Measurements from ENCODE around the gene ZNF516. TPM values are rescaled to one million over a fixed set of nuclear protein-coding genes. Genes with fewer than 3 reads are reported as not detected.

Gene ZNF516
- total RNA-seq, 1 experiment from 2014 or later: 28.3 TPM

GRCh38 chr18:76314496-76314895 lies 180.5 kb downstream of the ZNF516 start:
- no peak overlapping the region for H3K27ac Mint-ChIP-seq (ENCODE audit: low read depth, unreplicated experiment)

DNA sequence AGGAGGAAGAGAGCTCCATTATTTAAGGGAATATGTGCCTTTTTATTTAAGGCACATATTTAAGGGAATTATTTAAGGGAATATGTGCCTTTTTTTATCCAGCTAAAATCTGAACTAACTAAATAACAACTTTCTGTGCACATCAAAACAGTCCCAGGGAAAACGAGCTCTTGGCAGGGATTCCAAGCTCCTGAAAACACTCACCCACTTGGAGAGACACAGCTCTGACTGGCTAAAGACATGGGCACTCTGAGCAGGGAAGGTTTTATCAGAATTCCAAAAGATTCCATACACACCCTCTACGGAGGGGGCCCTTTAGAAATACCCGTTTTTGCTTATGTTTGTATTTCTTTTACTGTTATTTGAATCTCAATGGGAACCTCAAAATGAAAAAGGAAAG lies 181.0 kb downstream of the ZNF516 start:
- no peaks in the 10 kb centered on the region for H3K27me3 Mint-ChIP-seq (ENCODE audit: insufficient read depth, unreplicated experiment)
- H3K27ac Mint-ChIP-seq (ENCODE audit: low read depth, unreplicated experiment): no peak overlapping the region
- intact Hi-C loops (cut with micrococcal nuclease): no loop called here
- H3K4me3 Mint-ChIP-seq (ENCODE audit: unreplicated experiment): no peak overlapping the region
- TF ChIP-seq, protein P1, sequence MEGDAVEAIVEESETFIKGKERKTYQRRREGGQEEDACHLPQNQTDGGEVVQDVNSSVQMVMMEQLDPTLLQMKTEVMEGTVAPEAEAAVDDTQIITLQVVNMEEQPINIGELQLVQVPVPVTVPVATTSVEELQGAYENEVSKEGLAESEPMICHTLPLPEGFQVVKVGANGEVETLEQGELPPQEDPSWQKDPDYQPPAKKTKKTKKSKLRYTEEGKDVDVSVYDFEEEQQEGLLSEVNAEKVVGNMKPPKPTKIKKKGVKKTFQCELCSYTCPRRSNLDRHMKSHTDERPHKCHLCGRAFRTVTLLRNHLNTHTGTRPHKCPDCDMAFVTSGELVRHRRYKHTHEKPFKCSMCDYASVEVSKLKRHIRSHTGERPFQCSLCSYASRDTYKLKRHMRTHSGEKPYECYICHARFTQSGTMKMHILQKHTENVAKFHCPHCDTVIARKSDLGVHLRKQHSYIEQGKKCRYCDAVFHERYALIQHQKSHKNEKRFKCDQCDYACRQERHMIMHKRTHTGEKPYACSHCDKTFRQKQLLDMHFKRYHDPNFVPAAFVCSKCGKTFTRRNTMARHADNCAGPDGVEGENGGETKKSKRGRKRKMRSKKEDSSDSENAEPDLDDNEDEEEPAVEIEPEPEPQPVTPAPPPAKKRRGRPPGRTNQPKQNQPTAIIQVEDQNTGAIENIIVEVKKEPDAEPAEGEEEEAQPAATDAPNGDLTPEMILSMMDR (IDR thresholded peaks at IDR 0.05; ENCODE audit: unreplicated experiment): no peak
- H3K9me3 Mint-ChIP-seq (ENCODE audit: unreplicated experiment): no peaks in the 10 kb centered on the region
- BruUV-seq (replicated peaks): no TSS peak
- no peak for DNase-seq (ENCODE audit: unreplicated experiment)
- H3K36me3 Mint-ChIP-seq (ENCODE audit: insufficient read depth, unreplicated experiment): no peaks in the 10 kb centered on the region
- POLR2A ChIA-PET: interaction anchor here (0.6 kb wide), 1 partner anchor 503 kb away, joined by 3 read pairs; no protein-coding TSS in a partner anchor
- no peaks in the 10 kb centered on the region for H3K4me1 Mint-ChIP-seq (ENCODE audit: insufficient read depth, unreplicated experiment)
- CTCF ChIA-PET: interaction anchor here (0.6 kb wide), 1 partner anchor 37 kb away, joined by 3 read pairs; no protein-coding TSS in a partner anchor

More at GRCh38 chr18:76314496-76314895, 180.5 kb downstream of the ZNF516 start:
- POLR2A ChIA-PET: interaction anchor here (0.6 kb wide), 1 partner anchor 504 kb away, joined by 3 read pairs; no protein-coding TSS in a partner anchor
- Mint-ChIP-seq H3K27me3 (ENCODE audit: insufficient read depth, unreplicated experiment) (no peaks in the 10 kb centered on the region), H3K4me3 (ENCODE audit: unreplicated experiment) (no peak overlapping the region), H3K9me3 (ENCODE audit: unreplicated experiment) (no peaks in the 10 kb centered on the region), H3K4me1 (ENCODE audit: insufficient read depth, unreplicated experiment) (no peaks in the 10 kb centered on the region), H3K36me3 (ENCODE audit: insufficient read depth, unreplicated experiment) (no peaks in the 10 kb centered on the region)
- DNase-seq (ENCODE audit: unreplicated experiment): no peak
- intact Hi-C loops (cut with micrococcal nuclease): no loop called here
- BruUV-seq (replicated peaks): no TSS peak
- CTCF ChIA-PET: no interaction called here
- TF ChIP-seq, protein P1 (IDR thresholded peaks at IDR 0.05; ENCODE audit: unreplicated experiment): no peak
